T-helper 1 cell treated with Interleukin-12 subunit alpha and Interleukin-12 subunit beta and Interleukin-4 antibody, amounts not matched to agents 30 μg/mL and 1 μg/mL, for 36 hours (primary cell): ENCODE measurements around the gene MYL6B.
"Not testable (repeated sequence)": the region's sequence is repeated elsewhere in the genome, so short reads cannot be mapped to it uniquely, and the experiment has no call there.

ENCODE experiments used
- H3K27ac Mint-ChIP-seq: one replicate; pipeline ENCODE4 v1.8.0; 2021; ENCODE audit warnings: mild to moderate bottlenecking, mixed read lengths
- H3K27me3 Mint-ChIP-seq: one replicate; pipeline ENCODE4 v1.8.0; 2021; ENCODE audit warnings: low read depth, mixed read lengths
- H3K36me3 Mint-ChIP-seq: one replicate; pipeline ENCODE4 v1.8.0; 2021; ENCODE audit warnings: low read depth, mixed read lengths
- H3K4me1 Mint-ChIP-seq: one replicate; pipeline ENCODE4 v1.8.0; 2021; ENCODE audit warnings: low read depth, mixed read lengths
- H3K4me3 Mint-ChIP-seq: one replicate; pipeline ENCODE4 v1.8.0; 2021; ENCODE audit warnings: mild to moderate bottlenecking, moderate library complexity, mixed read lengths
- H3K9me3 Mint-ChIP-seq: one replicate; pipeline ENCODE4 v1.8.0; 2021; ENCODE audit warnings: mixed read lengths

MYL6B gene

GRCh38 chr12:56192582-56192981, 40.2 kb downstream of the MYL6B start:
- Mint-ChIP-seq H3K4me3 (no peak overlapping the region), H3K27me3 (no peaks in the 10 kb centered on the region), H3K9me3 (no peaks in the 10 kb centered on the region), H3K4me1 (peaks cover 35% of the 10 kb centered on the region), H3K27ac (no peak overlapping the region), H3K36me3 (peaks cover 8% of the 10 kb centered on the region)

DNA sequence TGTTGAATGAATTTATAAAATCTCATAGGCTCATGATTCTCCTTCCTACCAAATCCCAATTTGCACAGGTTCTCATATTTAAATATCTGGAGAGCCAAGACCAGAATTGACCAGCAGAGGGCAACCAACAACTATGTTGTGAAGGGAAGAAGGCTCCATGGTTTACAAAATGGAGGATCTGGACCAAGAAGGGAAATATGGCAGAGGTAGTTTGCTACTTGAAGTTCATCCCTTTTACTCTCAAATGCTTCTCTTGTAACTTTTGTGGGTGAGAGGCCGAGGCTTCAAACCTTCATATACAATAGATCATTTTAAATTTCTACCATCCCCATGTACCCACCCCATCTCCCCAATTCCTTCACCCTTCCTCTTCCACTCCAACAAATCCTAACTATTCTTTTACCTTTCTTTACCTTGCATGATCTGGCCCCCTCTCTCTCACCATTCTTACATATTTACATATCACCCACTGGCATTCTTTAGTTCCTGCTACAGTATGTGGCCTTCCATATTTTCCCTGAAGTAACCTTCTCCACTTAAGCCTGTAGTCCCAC, 40.7 kb downstream of the MYL6B start:
- H3K4me1 Mint-ChIP-seq = peaks cover 29% of the 10 kb centered on the region
- H3K27me3 Mint-ChIP-seq = no peaks in the 10 kb centered on the region
- H3K27ac Mint-ChIP-seq = peak overlapping the region; percentile 37
- no peak overlapping the region for H3K4me3 Mint-ChIP-seq
- no peaks in the 10 kb centered on the region for H3K9me3 Mint-ChIP-seq
- H3K36me3 Mint-ChIP-seq = peaks cover 8% of the 10 kb centered on the region

DNA sequence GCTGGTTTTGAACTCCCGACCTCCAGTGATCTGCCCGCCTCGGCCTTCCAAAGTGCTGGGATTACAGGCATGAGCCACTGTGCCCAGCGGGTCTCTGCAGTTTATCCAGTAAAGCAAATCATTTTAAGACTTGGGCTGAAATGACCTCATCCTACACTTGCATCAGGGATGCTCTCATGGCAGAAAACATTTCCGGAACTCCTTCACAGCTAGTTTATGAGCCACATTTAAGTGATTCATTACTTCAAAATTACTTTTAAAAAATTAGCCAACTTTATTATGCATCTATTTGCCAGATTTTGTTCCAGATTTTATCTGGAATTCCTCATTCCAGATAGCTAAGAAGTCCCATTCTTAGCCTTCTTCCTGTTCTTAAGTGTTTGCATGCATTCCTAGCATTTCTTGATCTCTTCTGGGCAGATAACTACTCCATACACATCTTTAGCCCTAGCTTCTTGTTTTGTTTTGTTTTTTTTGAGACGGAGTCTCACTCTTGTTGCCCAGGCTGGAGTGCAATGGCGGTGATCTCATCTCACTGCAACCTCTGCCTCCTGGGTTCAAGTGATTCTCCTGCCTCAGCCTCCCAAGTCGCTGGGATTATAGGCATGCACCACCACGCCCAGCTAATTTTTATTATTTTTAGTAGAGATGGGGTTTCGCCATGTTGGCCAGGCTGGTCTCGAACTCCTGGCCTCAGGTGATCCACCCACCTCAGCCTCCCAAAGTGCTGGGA, 44.6 kb downstream of the MYL6B start:
- H3K4me3 Mint-ChIP-seq, H3K27me3 Mint-ChIP-seq, H3K36me3 Mint-ChIP-seq, H3K9me3 Mint-ChIP-seq, H3K27ac Mint-ChIP-seq: not testable (repeated sequence)
- peaks cover 13% of the 10 kb centered on the region for H3K4me1 Mint-ChIP-seq

DNA sequence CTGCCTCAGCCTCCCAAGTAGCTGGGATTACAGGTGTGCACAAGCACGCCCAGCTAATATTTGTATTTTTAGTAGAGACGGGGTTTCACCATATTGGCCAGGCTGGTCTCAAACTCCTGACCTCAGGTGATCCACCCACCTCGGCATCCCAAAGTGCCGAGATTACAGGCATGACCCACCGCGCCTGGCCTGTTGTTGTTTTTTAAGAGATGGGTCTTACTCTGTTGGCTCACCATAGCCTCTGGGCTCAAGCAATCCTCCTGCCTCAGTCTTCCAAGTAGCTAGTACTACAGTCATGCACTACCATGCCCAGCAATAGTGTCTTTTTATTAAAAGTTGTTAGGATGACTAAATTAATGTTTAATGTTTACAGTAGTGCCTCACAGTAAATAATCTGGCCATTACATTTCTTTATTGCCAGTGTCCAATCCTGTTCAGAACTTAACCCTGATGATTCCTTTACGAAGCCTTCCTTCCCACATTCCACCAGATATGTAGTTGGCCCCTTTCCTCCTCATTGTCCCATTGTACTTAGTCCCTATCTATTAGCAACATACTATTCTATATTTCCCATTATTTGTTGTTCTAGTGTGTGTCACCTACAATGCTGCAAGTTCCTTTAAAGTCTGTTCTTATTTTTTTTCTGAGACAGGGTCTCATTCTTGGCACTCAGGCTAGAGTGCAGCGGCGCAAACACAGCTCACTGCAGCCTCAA, 45.7 kb downstream of the MYL6B start:
- no peak overlapping the region for H3K4me3 Mint-ChIP-seq
- no peaks in the 10 kb centered on the region for H3K27me3 Mint-ChIP-seq
- no peak overlapping the region for H3K27ac Mint-ChIP-seq
- H3K36me3 Mint-ChIP-seq = no peaks in the 10 kb centered on the region
- H3K9me3 Mint-ChIP-seq = no peaks in the 10 kb centered on the region
- peaks cover 8% of the 10 kb centered on the region for H3K4me1 Mint-ChIP-seq

GRCh38 chr12:56198836-56199235, 46.4 kb downstream of the MYL6B start:
- Mint-ChIP-seq H3K27me3 (no peaks in the 10 kb centered on the region), H3K4me1 (peaks cover 3% of the 10 kb centered on the region), H3K36me3 (no peaks in the 10 kb centered on the region), H3K27ac (no peak overlapping the region), H3K4me3 (no peak overlapping the region), H3K9me3 (no peaks in the 10 kb centered on the region)

DNA sequence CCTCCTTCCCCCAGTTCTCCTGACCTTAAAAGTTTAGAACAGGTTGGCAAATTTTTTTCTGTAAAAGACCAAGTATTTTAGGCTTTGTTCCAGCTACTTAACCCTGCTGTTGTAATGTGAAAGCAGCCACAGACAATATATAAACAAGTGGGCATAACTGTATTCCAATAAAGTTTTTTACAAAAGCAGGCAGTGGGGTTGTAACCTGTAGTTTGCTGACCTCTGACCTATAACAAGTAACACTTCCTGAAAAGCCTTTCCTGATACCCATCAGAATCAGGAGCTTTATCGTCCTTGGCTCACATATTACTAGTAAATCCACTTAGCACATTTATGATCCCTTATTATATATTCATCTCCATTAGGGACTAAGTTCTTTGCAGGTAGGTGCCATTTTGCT, 50.0 kb downstream of the MYL6B start:
- Mint-ChIP-seq H3K4me1 (peaks cover 3% of the 10 kb centered on the region), H3K27ac (no peak overlapping the region), H3K4me3 (no peak overlapping the region), H3K27me3 (no peaks in the 10 kb centered on the region), H3K36me3 (peaks cover 15% of the 10 kb centered on the region), H3K9me3 (no peaks in the 10 kb centered on the region)

DNA sequence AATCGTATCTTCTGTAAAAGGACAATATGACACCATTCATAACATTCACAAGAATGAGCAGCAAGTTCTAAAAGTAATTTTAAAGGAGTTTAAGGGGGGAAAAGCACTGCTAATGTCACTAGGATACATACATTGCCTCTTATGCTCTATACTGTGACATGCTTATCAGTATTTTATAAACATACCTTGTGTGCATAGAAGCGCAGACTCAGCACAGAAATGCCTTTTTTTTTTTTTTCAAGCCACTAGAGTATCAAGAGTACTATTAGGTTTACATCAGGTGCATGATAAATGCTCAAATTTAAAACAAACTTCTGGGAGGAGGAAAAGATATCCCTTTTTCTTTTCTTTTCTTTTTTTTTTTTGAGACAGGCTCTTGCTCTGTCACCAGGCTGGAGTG, 50.5 kb downstream of the MYL6B start:
- no peaks in the 10 kb centered on the region for H3K27me3 Mint-ChIP-seq
- H3K4me3 Mint-ChIP-seq = no peak overlapping the region
- no peaks in the 10 kb centered on the region for H3K9me3 Mint-ChIP-seq
- no peak overlapping the region for H3K27ac Mint-ChIP-seq
- H3K36me3 Mint-ChIP-seq = peaks cover 18% of the 10 kb centered on the region
- peaks cover 3% of the 10 kb centered on the region for H3K4me1 Mint-ChIP-seq

DNA sequence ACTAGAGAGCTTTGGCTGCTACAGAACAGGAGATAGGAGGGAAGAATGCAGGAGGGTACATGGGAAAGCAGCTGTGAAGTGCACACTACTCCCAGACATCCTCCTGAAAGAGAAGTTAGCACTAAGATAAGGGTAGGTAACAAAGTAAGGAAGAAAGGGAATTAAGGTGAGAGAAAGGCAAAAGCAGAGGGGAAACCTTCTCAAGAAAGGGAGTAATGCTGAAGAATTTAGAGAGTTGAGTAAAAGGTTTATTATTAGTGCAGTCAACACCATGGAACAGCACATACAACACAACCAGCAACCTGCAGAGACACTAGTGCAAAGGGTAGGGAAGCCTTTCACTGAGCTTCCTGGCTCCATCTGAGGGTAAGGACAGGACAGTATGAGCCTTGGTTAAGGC, 51.9 kb downstream of the MYL6B start:
- Mint-ChIP-seq H3K4me3 (no peak overlapping the region), H3K27ac (no peak overlapping the region), H3K27me3 (no peaks in the 10 kb centered on the region), H3K9me3 (no peaks in the 10 kb centered on the region), H3K4me1 (peaks cover 3% of the 10 kb centered on the region), H3K36me3 (peaks cover 20% of the 10 kb centered on the region)

DNA sequence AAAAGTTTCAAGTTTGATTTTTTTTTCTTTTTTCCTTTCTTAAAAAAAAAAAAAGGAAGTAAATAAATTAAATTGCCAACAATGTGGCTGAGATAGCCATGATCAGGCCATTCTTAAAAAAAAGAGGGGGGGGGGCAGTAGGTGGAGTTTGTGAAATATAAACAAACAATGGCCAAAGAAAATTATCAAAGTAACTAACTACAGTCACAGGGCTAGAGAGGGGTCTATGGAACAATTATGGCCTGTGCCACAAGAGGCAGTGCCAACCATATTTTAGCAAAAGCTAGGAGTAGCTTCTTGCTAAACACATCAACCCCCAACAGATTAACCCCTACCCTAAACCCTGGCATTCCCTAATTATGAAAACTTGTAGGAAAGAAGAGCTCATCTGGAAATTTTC, 53.1 kb downstream of the MYL6B start:
- Mint-ChIP-seq H3K36me3 (peaks cover 26% of the 10 kb centered on the region), H3K4me1 (peaks cover 3% of the 10 kb centered on the region), H3K27ac (no peak overlapping the region), H3K4me3 (no peak overlapping the region), H3K27me3 (no peaks in the 10 kb centered on the region), H3K9me3 (no peaks in the 10 kb centered on the region)

DNA sequence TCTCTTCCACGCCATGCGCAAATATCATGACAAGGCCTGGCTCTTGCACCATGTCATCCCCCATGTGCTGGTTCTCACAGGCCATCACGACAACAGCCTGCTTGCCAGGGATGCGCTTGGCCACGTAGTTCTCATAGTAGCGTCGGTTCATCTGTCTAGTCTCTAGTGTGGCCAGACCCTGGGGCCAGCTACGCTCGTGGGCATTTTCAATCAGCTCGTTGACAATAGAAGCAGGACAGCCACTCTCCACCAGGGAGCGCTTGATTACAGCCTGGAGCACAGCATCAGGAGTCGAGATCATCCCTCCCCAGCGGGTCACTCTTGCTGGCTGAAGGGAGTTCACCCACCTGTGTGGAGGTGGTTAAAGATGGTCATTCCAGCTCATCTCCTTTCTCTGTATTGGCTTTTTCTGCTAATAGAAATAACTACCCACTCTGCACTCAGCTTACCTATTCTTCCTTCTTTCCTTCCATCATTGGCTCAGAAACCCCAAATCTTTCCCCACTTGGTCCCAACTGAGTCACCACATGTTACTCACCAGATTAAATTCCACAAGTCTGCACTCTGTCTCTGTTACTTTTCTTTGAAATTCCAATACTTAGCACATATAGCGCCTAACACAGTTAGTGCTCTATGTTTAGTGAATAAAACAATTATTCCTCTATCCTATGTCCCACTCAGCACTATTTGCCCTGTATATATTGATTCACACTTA, 54.2 kb downstream of the MYL6B start:
- no peaks in the 10 kb centered on the region for H3K9me3 Mint-ChIP-seq
- no peaks in the 10 kb centered on the region for H3K27me3 Mint-ChIP-seq
- peaks cover 32% of the 10 kb centered on the region for H3K36me3 Mint-ChIP-seq
- peaks cover 3% of the 10 kb centered on the region for H3K4me1 Mint-ChIP-seq
- no peak overlapping the region for H3K27ac Mint-ChIP-seq
- no peak overlapping the region for H3K4me3 Mint-ChIP-seq
